CD4-positive, alpha-beta T cell treated with Interleukin-21 for 1 hour (primary cell): ENCODE data around the gene FAF2.
A peak's percentile ranks its signal among the peaks of the same experiment; 100 is the strongest.
"Not testable (repeated sequence)": the region's sequence is repeated elsewhere in the genome, so short reads cannot be mapped to it uniquely, and the experiment has no call there.

Experiments
- DNase-seq: peaks from one replicate; pipeline ENCODE4 v3.0.0-alpha.2; 2020

FAF2 gene

DNA sequence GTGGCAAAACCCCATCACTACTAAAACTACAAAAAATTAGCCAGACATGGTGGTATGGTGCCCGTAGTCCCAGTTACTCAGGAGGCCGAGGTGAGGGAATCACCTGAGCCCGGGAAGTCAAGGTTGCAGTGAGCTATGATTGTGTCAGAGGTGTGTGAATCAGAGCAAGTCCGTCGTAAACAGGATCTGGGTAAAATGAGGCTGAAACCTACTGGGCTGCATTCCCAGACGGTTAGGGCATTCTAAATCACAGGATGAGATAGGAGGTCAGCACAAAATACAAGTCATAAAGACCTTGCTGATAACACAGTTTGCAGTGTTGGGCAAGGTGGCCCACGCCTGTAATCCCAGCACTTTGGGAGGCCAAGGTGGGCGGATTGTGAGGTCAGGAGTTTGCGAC is 29.9 kb upstream of the FAF2 start:
- DNase-seq, result no peak

- DNase-seq, result no peak
These were observed 28.1 kb upstream of the FAF2 start for GRCh38 chr5:176420086-176420485.

DNA sequence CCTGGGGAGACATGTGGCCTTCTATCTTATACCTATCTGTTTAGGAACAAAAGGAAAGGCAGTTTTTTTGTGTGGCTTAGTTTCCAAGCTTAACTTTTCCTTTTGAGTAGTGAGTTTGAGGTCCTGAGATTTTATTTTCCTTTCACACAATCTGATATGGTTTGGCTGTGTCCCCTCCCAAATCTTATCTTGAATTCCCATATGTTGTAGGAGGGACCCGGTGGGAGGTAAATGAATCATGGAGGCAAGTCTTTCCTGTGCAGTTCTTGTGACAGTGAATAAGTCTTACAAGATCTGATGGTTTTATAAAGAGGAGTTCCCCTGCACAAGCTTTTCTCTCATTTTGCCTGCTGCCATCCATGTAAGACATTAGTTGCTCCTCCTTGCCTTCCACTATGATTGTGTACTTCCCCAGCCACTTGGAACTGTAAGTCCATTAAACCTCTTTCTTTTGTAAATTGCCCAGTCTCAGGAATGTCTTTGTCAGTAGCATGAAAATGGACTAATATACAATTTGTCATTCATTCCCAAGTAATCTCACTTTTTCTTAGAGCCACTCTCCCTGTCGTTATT is 27.1 kb upstream of the FAF2 start:
- no peak for DNase-seq

DNA sequence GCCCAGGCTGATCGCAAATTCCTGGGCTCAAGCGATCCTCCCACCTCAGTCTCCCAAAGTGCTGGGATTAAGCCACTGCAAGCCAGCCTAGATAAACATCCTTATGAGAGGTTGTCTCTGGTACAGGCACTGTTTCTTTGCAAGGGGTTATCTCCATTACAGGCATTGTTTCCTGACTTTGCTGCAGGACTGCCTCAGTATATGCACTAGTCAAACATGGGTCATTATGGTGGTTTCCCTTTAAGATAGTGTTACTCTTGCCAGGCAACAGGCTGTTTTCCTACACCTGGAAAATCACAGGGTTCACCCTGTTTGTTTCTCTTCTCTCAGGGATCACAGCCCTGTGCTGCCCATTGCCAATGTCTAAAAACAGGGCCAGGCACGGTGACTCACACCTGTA is 24.0 kb upstream of the FAF2 start:
- DNase-seq, result no peak

DNA sequence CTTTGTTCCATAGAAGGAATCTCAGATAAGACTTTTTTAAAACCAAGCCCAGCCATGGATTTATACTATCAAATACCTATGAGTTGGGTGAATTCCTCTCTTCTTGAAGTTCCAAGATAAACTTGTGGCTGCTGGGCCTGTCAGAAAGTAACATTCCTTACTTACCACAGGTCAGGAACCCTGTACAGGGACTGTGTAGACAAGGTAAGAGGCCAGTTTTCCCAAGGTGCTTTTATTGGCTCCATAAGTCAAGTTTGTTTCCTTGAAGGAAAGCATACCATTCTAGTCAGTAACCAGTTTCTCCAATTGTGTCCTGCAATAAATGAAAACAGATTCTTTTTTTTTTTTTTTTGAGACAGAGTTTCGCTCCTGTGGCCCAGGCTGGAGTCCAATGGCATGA is 23.0 kb upstream of the FAF2 start:
- no peak for DNase-seq

DNA sequence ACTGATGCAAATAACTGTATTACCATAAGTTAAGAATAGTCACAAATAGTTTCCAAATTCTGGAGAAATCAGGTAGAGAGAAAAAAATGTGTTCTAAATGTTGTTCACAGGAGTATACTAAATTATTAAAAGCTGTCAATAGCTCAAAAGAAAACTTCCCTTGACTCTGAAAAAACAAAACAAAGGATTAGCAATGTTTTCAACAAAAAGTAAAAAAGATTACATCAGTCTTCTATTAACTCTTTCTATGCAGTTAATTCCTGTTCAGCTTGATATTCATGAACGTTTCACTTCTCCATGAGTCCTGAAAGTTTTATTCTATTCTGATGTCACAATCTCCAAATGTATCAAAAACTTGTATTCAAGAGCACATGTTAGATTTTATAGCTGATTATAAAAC is 22.4 kb upstream of the FAF2 start:
- no peak for DNase-seq

GRCh38 chr5:176426876-176427275 is 21.3 kb upstream of the FAF2 start:
- no peak for DNase-seq

- no peak for DNase-seq
These were observed 20.2 kb upstream of the FAF2 start for GRCh38 chr5:176427971-176428370.

GRCh38 chr5:176429972-176430371 is 18.2 kb upstream of the FAF2 start:
- no peak for DNase-seq

DNA sequence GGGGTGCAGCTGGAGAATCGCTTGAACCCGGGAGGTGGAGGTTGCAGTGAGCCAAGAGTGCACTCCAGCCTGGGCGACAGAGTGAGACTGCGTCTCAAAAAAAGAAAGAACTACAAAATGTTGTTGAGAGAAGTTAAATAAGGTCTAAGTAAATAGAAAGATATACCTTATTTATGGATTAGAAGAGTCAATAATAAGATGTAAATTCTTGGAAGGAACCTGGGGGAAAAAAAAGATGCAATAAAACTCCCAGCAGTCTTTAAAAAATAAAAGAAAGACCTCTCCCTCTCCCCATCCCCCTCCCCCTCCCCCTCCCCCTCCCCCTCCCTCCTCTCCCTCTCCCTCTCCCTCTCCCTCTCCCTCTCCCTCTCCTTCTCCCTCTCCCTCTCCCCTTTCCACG is 15.5 kb upstream of the FAF2 start:
- DNase-seq, result no peak

DNA sequence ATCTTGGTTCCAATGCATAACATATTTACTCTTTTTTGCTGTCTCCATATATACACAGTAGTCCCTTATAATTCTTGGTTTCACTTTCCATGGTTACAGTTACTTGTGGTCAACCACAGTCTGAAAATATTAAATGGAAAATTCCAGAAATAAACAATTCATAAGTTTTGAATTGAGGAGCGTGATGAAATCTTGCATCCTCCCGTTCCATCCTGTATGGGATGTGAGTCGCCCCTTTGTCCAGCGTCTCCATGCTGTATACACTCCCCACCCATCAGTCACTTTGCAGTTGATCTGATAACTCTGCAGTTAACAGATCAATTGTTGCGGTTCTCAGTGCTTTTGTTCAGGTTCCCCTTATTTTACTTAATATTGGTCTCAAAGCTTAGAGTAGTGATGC is 11.5 kb upstream of the FAF2 start:
- peak; percentile 13 for DNase-seq

GRCh38 chr5:176438959-176439757 is 9.0 kb upstream of the FAF2 start:
- DNase-seq, result no peak

GRCh38 chr5:176440927-176441706 is 7.1 kb upstream of the FAF2 start:
- DNase-seq, result no peak

- no peak for DNase-seq
These were observed 6.3 kb upstream of the FAF2 start for GRCh38 chr5:176441921-176442323.

GRCh38 chr5:176442911-176443310 is 5.3 kb upstream of the FAF2 start:
- not testable (repeated sequence) for DNase-seq

DNA sequence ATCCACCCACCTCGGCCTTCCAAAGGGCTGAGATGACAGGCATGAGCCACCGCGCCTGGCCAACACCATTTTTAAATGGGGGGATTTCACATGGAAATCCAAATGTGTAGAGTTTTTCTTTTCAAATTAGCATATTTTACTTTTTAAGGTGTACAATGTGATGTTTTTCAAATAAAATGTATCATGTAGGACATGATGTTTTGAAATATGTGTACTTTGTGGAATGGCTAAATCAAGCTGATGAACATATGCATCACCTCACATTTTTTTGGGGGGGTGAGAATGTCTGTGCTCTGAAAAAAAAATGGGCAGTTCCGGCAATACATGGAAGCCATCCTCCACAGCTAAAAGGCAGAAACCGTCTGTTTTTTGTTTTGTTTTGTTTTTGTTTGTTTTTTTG is 3.4 kb upstream of the FAF2 start:
- no peak for DNase-seq

GRCh38 chr5:176446028-176446665 is 2.0 kb upstream of the FAF2 start:
- DNase-seq, result no peak

- DNase-seq, result peak; percentile 24
These were observed 1.1 kb upstream of the FAF2 start for GRCh38 chr5:176446884-176447590.

- no peak for DNase-seq
These were observed 601 bp upstream of the FAF2 start for GRCh38 chr5:176447591-176447977.

- DNase-seq, result no peak
These were observed 1.9 kb downstream of the FAF2 start for GRCh38 chr5:176450077-176450476.

DNA sequence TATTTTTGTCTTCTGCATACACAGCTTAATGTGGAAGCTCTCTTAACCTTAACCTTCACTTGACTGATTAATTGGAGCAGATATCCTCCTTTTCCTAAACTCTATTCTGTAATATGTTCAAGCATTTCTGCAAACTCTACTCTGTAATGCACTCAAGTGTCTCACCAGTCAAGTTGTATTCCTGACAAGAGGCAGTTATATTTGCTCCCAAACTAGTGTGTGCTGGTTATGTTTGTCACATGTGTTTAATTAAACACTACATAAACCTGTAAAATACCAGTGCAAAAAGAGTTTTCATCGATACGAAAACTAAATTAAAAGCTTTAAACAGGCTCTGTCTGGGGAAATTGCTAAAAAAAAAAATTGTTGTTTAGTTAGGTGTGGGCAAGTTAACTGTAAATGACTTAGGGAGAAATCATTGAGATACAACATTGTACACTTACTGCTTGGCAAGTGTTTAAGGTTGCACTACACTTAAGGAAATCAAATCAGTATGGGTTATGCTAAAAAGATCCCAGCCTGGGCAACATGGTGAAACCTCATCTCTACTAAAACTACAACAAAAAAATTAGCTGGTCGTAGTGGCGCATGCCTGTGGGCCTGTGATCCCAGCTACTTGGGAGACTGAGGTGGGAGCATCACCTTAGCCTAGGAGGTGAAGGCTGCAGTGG is 6.7 kb downstream of the FAF2 start:
- DNase-seq, result no peak

- no peak for DNase-seq
These were observed 10.8 kb downstream of the FAF2 start for GRCh38 chr5:176458904-176459561.
